Measurements from ENCODE around the gene OR1L6.

Gene OR1L6

DNA sequence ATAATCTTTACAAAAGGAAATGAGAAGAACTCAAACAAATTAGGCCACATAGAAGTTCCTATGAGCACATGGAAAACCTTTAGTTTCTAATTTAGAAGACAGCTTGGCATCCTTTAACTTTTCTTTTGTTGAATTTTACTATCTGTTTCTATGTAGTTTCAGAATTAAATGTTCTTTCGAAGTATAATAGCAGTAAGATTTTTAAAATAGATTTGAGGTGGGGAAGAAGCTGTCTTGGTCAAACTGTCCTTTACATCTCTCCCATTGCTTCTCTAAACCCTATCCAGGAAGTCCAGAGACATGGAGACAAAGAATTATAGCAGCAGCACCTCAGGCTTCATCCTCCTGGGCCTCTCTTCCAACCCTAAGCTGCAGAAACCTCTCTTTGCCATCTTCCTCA, 18.4 kb upstream of the OR1L6 start, which contains the start of gene OR1L4:
TSS of gene OR1L4 (plus strand) at position 301 of the 400 bp plus-strand sequence. CDS start at position 301, 0 bp downstream.
- Histone ChIP-seq H3K23ac (ENCODE audit: low read length) (no peak within 1 kb of the TSS), H3K36me3 (ENCODE audit: control insufficient read depth in 1 of 2, insufficient read depth in 2 of 2, low read length in 2 of 2) (no peaks in the 10 kb centered on the region)
- no CpG with 5 or more reads among the region's 1 CpG for whole genome bisulfite sequencing (ENCODE audit: extremely low coverage, insufficient coverage, insufficient read length)

DNA sequence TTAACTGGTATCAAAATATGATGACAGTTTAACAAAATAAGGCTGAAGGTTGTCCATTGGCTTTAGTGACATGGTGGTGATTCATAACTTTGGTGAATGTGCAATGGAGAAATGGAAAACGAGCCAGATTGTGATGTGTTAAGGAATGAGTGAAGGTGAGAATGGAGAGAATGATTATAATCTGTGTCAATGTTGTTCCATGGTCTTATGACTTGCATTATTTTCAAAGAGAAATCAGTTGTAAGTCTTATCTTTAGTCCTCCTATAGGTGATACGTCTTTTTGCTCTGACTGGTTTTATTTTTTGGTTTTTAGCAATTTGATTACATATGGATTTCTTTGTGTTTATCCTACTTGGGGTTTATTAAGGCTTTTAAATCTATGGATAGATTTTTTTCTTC, 12.7 kb downstream of the OR1L6 start:
- Histone ChIP-seq H4K8ac (ENCODE audit: low read depth, low read length) (no peak overlapping the region), H2BK5ac (ENCODE audit: low read depth, low read length, poor library complexity) (no peak overlapping the region), H3K9ac (ENCODE audit: low read length) (no peak overlapping the region), H3K79me1 (ENCODE audit: low read length) (no peaks in the 10 kb centered on the region), H2BK12ac (ENCODE audit: low read length) (no peak overlapping the region), H3K27me3 (ENCODE audit: insufficient read depth, low read length) (no peaks in the 10 kb centered on the region), H4K91ac (ENCODE audit: low read depth, low read length) (no peak overlapping the region), H2BK120ac (ENCODE audit: insufficient read depth, low read length, poor library complexity) (no peak overlapping the region), H3K4me2 (ENCODE audit: low read length) (no peak overlapping the region), H3K27ac (ENCODE audit: low read depth, low read length) (no peak overlapping the region), H2AK5ac (ENCODE audit: low read length) (no peak overlapping the region), H3K36me3 (ENCODE audit: control insufficient read depth in 1 of 2, insufficient read depth in 2 of 2, low read length in 2 of 2) (no peaks in the 10 kb centered on the region), H3K4me3 (ENCODE audit: low read depth, low read length) (no peak overlapping the region), H3K9me3 (ENCODE audit: insufficient read depth, low read depth, low read length) (peaks cover 14% of the 10 kb centered on the region), H4K12ac (ENCODE audit: low read depth, low read length) (no peak overlapping the region), H3K14ac (ENCODE audit: low read length) (no peak overlapping the region), H2AFZ (ENCODE audit: insufficient read depth, low read length, poor library complexity) (no peak overlapping the region), H3K18ac (ENCODE audit: low read length) (no peak overlapping the region), H3K4ac (ENCODE audit: low read depth, low read length) (no peak overlapping the region), H3K4me1 (ENCODE audit: control insufficient read depth in 1 of 2, insufficient read depth in 2 of 2, low read length in 2 of 2) (no peaks in the 10 kb centered on the region), H3K79me2 (ENCODE audit: control insufficient read depth, insufficient read depth, low read length, poor library complexity) (no peaks in the 10 kb centered on the region), H3K23ac (ENCODE audit: low read length) (no peak overlapping the region)
- no peak for DNase-seq
- 100% methylated on average over 1 of the region's 2 CpGs for WGBS (ENCODE audit: extremely low coverage, insufficient coverage, insufficient read length)

More for the DNA sequence above, 18.4 kb upstream of the OR1L6 start, which contains the start of gene OR1L4:
- no peak within 1 kb of the TSS for H2BK5ac ChIP-seq (ENCODE audit: low read depth, low read length, poor library complexity)
- no peak within 1 kb of the TSS for H4K91ac ChIP-seq (ENCODE audit: low read depth, low read length)
- no peaks in the 10 kb centered on the region for H3K79me1 ChIP-seq (ENCODE audit: low read length)
- H4K12ac ChIP-seq (ENCODE audit: low read depth, low read length) = no peak within 1 kb of the TSS
- H3K4ac ChIP-seq (ENCODE audit: low read depth, low read length) = no peak within 1 kb of the TSS
- no peak within 1 kb of the TSS for H3K4me2 ChIP-seq (ENCODE audit: low read length)
- H3K79me2 ChIP-seq (ENCODE audit: control insufficient read depth, insufficient read depth, low read length, poor library complexity) = no peaks in the 10 kb centered on the region
- no peak within 1 kb of the TSS for H4K8ac ChIP-seq (ENCODE audit: low read depth, low read length)
- no peak within 1 kb of the TSS for H2AFZ ChIP-seq (ENCODE audit: insufficient read depth, low read length, poor library complexity)
- H3K27ac ChIP-seq (ENCODE audit: low read depth, low read length) = no peak within 1 kb of the TSS
- no peak within 1 kb of the TSS for H3K14ac ChIP-seq (ENCODE audit: low read length)
- peaks cover 5% of the 10 kb centered on the region for H3K9me3 ChIP-seq (ENCODE audit: insufficient read depth, low read depth, low read length)
- no peak within 1 kb of the TSS for H3K4me3 ChIP-seq (ENCODE audit: low read depth, low read length)
- no peak for DNase-seq
- no peak within 1 kb of the TSS for H3K9ac ChIP-seq (ENCODE audit: low read length)
- no peaks in the 10 kb centered on the region for H3K4me1 ChIP-seq (ENCODE audit: control insufficient read depth in 1 of 2, insufficient read depth in 2 of 2, low read length in 2 of 2)
- no peak within 1 kb of the TSS for H3K18ac ChIP-seq (ENCODE audit: low read length)
- no peak within 1 kb of the TSS for H2BK120ac ChIP-seq (ENCODE audit: insufficient read depth, low read length, poor library complexity)
- no peak within 1 kb of the TSS for H2BK12ac ChIP-seq (ENCODE audit: low read length)
- H3K27me3 ChIP-seq (ENCODE audit: insufficient read depth, low read length) = no peaks in the 10 kb centered on the region
- H2AK5ac ChIP-seq (ENCODE audit: low read length) = no peak within 1 kb of the TSS

DNA sequence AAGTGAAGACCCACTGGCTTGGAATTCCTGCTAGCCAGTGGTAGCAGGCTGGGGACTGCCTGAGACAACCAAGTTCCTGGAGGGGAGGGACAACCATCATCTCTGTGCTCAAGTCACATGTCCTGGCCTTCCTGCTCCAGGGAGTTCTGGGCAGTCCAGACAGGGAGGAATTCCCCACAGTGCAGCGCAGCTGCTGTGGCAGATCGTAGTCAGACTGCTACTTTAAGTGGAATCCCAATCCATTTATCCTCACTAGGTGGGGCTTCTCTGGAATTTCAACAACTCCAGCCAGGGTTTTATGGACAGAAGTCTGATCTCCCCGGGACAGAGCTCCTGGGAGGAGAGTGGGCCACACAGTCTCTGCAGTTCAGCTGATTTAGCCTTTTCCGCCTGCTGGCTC, 25.7 kb downstream of the OR1L6 start:
- H3K4me3 ChIP-seq (ENCODE audit: low read depth, low read length) = peak overlapping the region; percentile 48
- H3K18ac ChIP-seq (ENCODE audit: low read length) = no peak overlapping the region
- no peak overlapping the region for H2BK5ac ChIP-seq (ENCODE audit: low read depth, low read length, poor library complexity)
- no peak overlapping the region for H3K23ac ChIP-seq (ENCODE audit: low read length)
- no peak overlapping the region for H4K12ac ChIP-seq (ENCODE audit: low read depth, low read length)
- H3K79me2 ChIP-seq (ENCODE audit: control insufficient read depth, insufficient read depth, low read length, poor library complexity) = no peaks in the 10 kb centered on the region
- no peak overlapping the region for H3K27ac ChIP-seq (ENCODE audit: low read depth, low read length)
- no peaks in the 10 kb centered on the region for H3K4me1 ChIP-seq (ENCODE audit: control insufficient read depth in 1 of 2, insufficient read depth in 2 of 2, low read length in 2 of 2)
- no CpG with 5 or more reads among the region's 4 CpGs for WGBS (ENCODE audit: extremely low coverage, insufficient coverage, insufficient read length)
- H3K4me2 ChIP-seq (ENCODE audit: low read length) = no peak overlapping the region
- H2BK120ac ChIP-seq (ENCODE audit: insufficient read depth, low read length, poor library complexity) = no peak overlapping the region
- H2AFZ ChIP-seq (ENCODE audit: insufficient read depth, low read length, poor library complexity) = no peak overlapping the region
- no peak overlapping the region for H4K91ac ChIP-seq (ENCODE audit: low read depth, low read length)
- H2BK12ac ChIP-seq (ENCODE audit: low read length) = no peak overlapping the region
- no peak overlapping the region for H3K14ac ChIP-seq (ENCODE audit: low read length)
- no peaks in the 10 kb centered on the region for H3K79me1 ChIP-seq (ENCODE audit: low read length)
- no peak overlapping the region for H3K4ac ChIP-seq (ENCODE audit: low read depth, low read length)
- peaks cover 12% of the 10 kb centered on the region for H3K9me3 ChIP-seq (ENCODE audit: insufficient read depth, low read depth, low read length)
- no peaks in the 10 kb centered on the region for H3K27me3 ChIP-seq (ENCODE audit: insufficient read depth, low read length)
- H3K36me3 ChIP-seq (ENCODE audit: control insufficient read depth in 1 of 2, insufficient read depth in 2 of 2, low read length in 2 of 2) = no peaks in the 10 kb centered on the region
- no peak overlapping the region for H2AK5ac ChIP-seq (ENCODE audit: low read length)
- no peak overlapping the region for H4K8ac ChIP-seq (ENCODE audit: low read depth, low read length)
- DNase-seq = no peak
- no peak overlapping the region for H3K9ac ChIP-seq (ENCODE audit: low read length)

DNA sequence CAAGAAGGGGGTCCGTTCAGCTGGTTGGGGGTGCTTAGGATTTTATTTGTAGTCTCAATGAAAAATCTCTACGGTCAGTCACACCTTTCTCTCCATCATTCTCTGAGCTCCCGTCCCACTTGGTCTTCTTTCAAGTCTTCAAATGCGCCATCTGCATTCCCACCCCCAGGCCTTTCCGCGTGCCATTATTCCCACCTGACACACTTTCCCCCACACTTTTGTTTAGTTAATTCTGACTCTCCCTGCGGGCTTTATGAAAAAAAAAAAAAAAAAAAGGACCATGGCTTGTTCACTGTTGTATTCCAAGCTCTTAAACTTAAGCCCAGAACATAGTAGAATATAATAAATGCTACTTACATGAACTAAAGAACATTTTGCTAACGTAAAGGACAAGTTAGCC, 34.9 kb downstream of the OR1L6 start:
- peaks cover 2% of the 10 kb centered on the region for H3K27me3 ChIP-seq (ENCODE audit: insufficient read depth, low read length)
- no CpG with 5 or more reads among the region's 8 CpGs for WGBS (ENCODE audit: extremely low coverage, insufficient coverage, insufficient read length)
- H2BK120ac ChIP-seq (ENCODE audit: insufficient read depth, low read length, poor library complexity) = no peak overlapping the region
- H4K8ac ChIP-seq (ENCODE audit: low read depth, low read length) = no peak overlapping the region
- H3K18ac ChIP-seq (ENCODE audit: low read length) = no peak overlapping the region
- H3K79me1 ChIP-seq (ENCODE audit: low read length) = no peaks in the 10 kb centered on the region
- no peak overlapping the region for H3K27ac ChIP-seq (ENCODE audit: low read depth, low read length)
- H3K9ac ChIP-seq (ENCODE audit: low read length) = no peak overlapping the region
- H3K36me3 ChIP-seq (ENCODE audit: control insufficient read depth in 1 of 2, insufficient read depth in 2 of 2, low read length in 2 of 2) = no peaks in the 10 kb centered on the region
- no peak overlapping the region for H3K14ac ChIP-seq (ENCODE audit: low read length)
- H2AFZ ChIP-seq (ENCODE audit: insufficient read depth, low read length, poor library complexity) = no peak overlapping the region
- peaks cover 16% of the 10 kb centered on the region for H3K9me3 ChIP-seq (ENCODE audit: insufficient read depth, low read depth, low read length)
- no peaks in the 10 kb centered on the region for H3K79me2 ChIP-seq (ENCODE audit: control insufficient read depth, insufficient read depth, low read length, poor library complexity)
- no peak overlapping the region for H3K4me2 ChIP-seq (ENCODE audit: low read length)
- H3K4ac ChIP-seq (ENCODE audit: low read depth, low read length) = no peak overlapping the region
- peak; percentile 25 to 59 for DNase-seq
- H3K23ac ChIP-seq (ENCODE audit: low read length) = no peak overlapping the region
- no peak overlapping the region for H3K4me3 ChIP-seq (ENCODE audit: low read depth, low read length)
- H2AK5ac ChIP-seq (ENCODE audit: low read length) = no peak overlapping the region
- H3K4me1 ChIP-seq (ENCODE audit: control insufficient read depth in 1 of 2, insufficient read depth in 2 of 2, low read length in 2 of 2) = no peaks in the 10 kb centered on the region
- no peak overlapping the region for H2BK5ac ChIP-seq (ENCODE audit: low read depth, low read length, poor library complexity)
- H2BK12ac ChIP-seq (ENCODE audit: low read length) = no peak overlapping the region
- no peak overlapping the region for H4K12ac ChIP-seq (ENCODE audit: low read depth, low read length)
- no peak overlapping the region for H4K91ac ChIP-seq (ENCODE audit: low read depth, low read length)
